ENCODE results near the gene ANKRD53. TPM values are rescaled to one million over a fixed set of nuclear protein-coding genes. Genes with fewer than 3 reads are reported as not detected.

Gene ANKRD53
- total and polyA plus RNA-seq, 2 donors (not counting 3 experiments of a cell fraction or from before 2014, with no cell fraction given): 1.3 to 1.4 TPM

GRCh38 chr2:70975237-70975636, 3.2 kb upstream of the ANKRD53 start:
- no peaks in the 10 kb centered on the region for H4K20me1 ChIP-seq (replicated peaks; ENCODE audit: control insufficient read depth, extremely low read depth, insufficient read depth, low read length)
- H3K36me3 ChIP-seq (ENCODE audit: control insufficient read depth in 2 of 2, extremely low read depth in 1 of 2, insufficient read depth in 2 of 2, low read length in 2 of 2): no peaks in the 10 kb centered on the region
- no peaks in the 10 kb centered on the region for H3K9me1 ChIP-seq (replicated peaks; ENCODE audit: control insufficient read depth, extremely low read depth, insufficient read depth, low read length)
- no peak overlapping the region for H2AFZ ChIP-seq (ENCODE audit: low read depth, low read length)
- H3K9ac ChIP-seq (replicated peaks; ENCODE audit: extremely low read depth, insufficient read depth, low read length): no peak overlapping the region
- no peak for FAIRE-seq
- CTCF ChIA-PET: interaction anchor here (1.3 to 3.3 kb wide), 4 partner anchors 9 to 27 kb away, joined by 3 to 26 read pairs (median 16); no protein-coding TSS in a partner anchor
- POLR2A ChIA-PET: no interaction called here
- peaks cover 9 to 23% of the 10 kb centered on the region in 2 experiments for H3K27me3 ChIP-seq (ENCODE audit: control insufficient read depth in 2 of 2, insufficient read depth in 2 of 2, low read length in 2 of 2)
- intact Hi-C loops (cut with micrococcal nuclease) (no loop called here), dilution Hi-C loops (cut with MboI; ENCODE audit: extremely low pct_ligation_motif_present, low sequenced_read_pairs) (no loop called here)
- no peak overlapping the region for H3K27ac ChIP-seq (ENCODE audit: insufficient read depth, low read depth, low read length)
- H3K4me1 ChIP-seq (ENCODE audit: control insufficient read depth, extremely low read depth, insufficient read depth, low read length): peaks cover 13% of the 10 kb centered on the region
- H3K4me2 ChIP-seq (ENCODE audit: insufficient read depth, low read length): no peak overlapping the region
- no peaks in the 10 kb centered on the region for H3K79me2 ChIP-seq (ENCODE audit: control insufficient read depth, insufficient read depth, low read length)
- TF ChIP-seq JUN (IDR thresholded peaks at IDR 0.05; ENCODE audit: borderline replicate concordance, insufficient read depth, insufficient read length, low read depth): no peak
- no peak for TF ChIP-seq MAX (IDR thresholded peaks at IDR 0.05; ENCODE audit: insufficient read depth, insufficient read length)
- no peak for TF ChIP-seq FOS (IDR thresholded peaks at IDR 0.05; ENCODE audit: borderline replicate concordance, insufficient read depth, low read length)
- no peak for TF ChIP-seq POLR2AphosphoS5 (IDR thresholded peaks at IDR 0.05; ENCODE audit: insufficient read depth, low read depth, low read length)
- BruUV-seq (replicated peaks): no TSS peak
- no peak overlapping the region for H3K4me3 ChIP-seq (replicated peaks in 1 of 3; ENCODE audit: insufficient read depth in 1 of 3, low read depth in 1 of 3, low read length in 3 of 3)
- H3K9me3 ChIP-seq (replicated peaks; ENCODE audit: control insufficient read depth, insufficient read depth, low read length): no peaks in the 10 kb centered on the region
- no peak for DNase-seq (ENCODE audit: low read depth, low spot score)

GRCh38 chr2:70977605-70978205, 725 bp upstream of the ANKRD53 start:
- H3K27me3 ChIP-seq (ENCODE audit: control insufficient read depth in 2 of 2, insufficient read depth in 2 of 2, low read length in 2 of 2): peaks cover 5 to 6% of the 10 kb centered on the region in 2 experiments
- no peaks in the 10 kb centered on the region for H3K9me1 ChIP-seq (replicated peaks; ENCODE audit: control insufficient read depth, extremely low read depth, insufficient read depth, low read length)
- H4K20me1 ChIP-seq (replicated peaks; ENCODE audit: control insufficient read depth, extremely low read depth, insufficient read depth, low read length): no peaks in the 10 kb centered on the region
- H2AFZ ChIP-seq (ENCODE audit: low read depth, low read length): peak overlapping the region; percentile 98
- BruUV-seq (replicated peaks): no TSS peak
- CTCF ChIA-PET: interaction anchor here (0.8 to 3.9 kb wide), 8 partner anchors 12 to 674 kb away, joined by 3 to 49 read pairs (median 4); no protein-coding TSS in a partner anchor
- TF ChIP-seq POLR2A (IDR thresholded peaks at IDR 0.05; ENCODE audit: low read depth, low read length): no peak
- TF ChIP-seq MAX (IDR thresholded peaks at IDR 0.05; ENCODE audit: insufficient read depth, insufficient read length): no peak
- TF ChIP-seq JUN (IDR thresholded peaks at IDR 0.05; ENCODE audit: borderline replicate concordance, insufficient read depth, insufficient read length, low read depth): no peak
- no peak for TF ChIP-seq MYC (IDR thresholded peaks at IDR 0.05; ENCODE audit: low read depth, low read length)
- no peak for TF ChIP-seq GATA2 (IDR thresholded peaks at IDR 0.05; ENCODE audit: insufficient read depth, insufficient read length, low read depth, low read length)
- TF ChIP-seq POLR2AphosphoS5 (IDR thresholded peaks at IDR 0.05; ENCODE audit: insufficient read depth, low read depth, low read length): no peak
- TF ChIP-seq CTCF (IDR thresholded peaks at IDR 0.05; ENCODE audit: extremely low read depth in 1 of 2, insufficient read depth in 1 of 2, low read depth in 1 of 2, low read length in 2 of 2): no peak
- TF ChIP-seq EZH2 (IDR thresholded peaks at IDR 0.05; ENCODE audit: borderline replicate concordance, low read depth, low read length, severe bottlenecking): no peak
- TF ChIP-seq FOS (IDR thresholded peaks at IDR 0.05; ENCODE audit: borderline replicate concordance, insufficient read depth, low read length): no peak
- FAIRE-seq (no peak), DNase-seq (ENCODE audit: low read depth, low spot score) (peak; percentile 35)
- peaks cover 13% of the 10 kb centered on the region for H3K4me1 ChIP-seq (ENCODE audit: control insufficient read depth, extremely low read depth, insufficient read depth, low read length)
- no peaks in the 10 kb centered on the region for H3K36me3 ChIP-seq (ENCODE audit: control insufficient read depth in 2 of 2, extremely low read depth in 1 of 2, insufficient read depth in 2 of 2, low read length in 2 of 2)
- peak overlapping the region; percentile 85 for H3K27ac ChIP-seq (ENCODE audit: insufficient read depth, low read depth, low read length)
- H3K4me3 ChIP-seq (replicated peaks in 1 of 3; ENCODE audit: insufficient read depth in 1 of 3, low read depth in 1 of 3, low read length in 3 of 3): peak overlapping the region in 1 of 3 experiments; percentile 56
- no peaks in the 10 kb centered on the region for H3K79me2 ChIP-seq (ENCODE audit: control insufficient read depth, insufficient read depth, low read length)
- intact Hi-C loops (cut with micrococcal nuclease) (loop anchor here (1.0 to 2.0 kb wide), 3 partner anchors 12 to 106 kb away; partner anchors contain the start of gene TEX261), dilution Hi-C loops (cut with MboI; ENCODE audit: extremely low pct_ligation_motif_present, low sequenced_read_pairs) (no loop called here)
- peak overlapping the region; percentile 35 for H3K9ac ChIP-seq (replicated peaks; ENCODE audit: extremely low read depth, insufficient read depth, low read length)
- POLR2A ChIA-PET: no interaction called here
- H3K9me3 ChIP-seq (replicated peaks; ENCODE audit: control insufficient read depth, insufficient read depth, low read length): no peaks in the 10 kb centered on the region
- H3K4me2 ChIP-seq (ENCODE audit: insufficient read depth, low read length): peak overlapping the region; percentile 78

All from endothelial cell of umbilical vein (primary cell).